HG02840 (cell line): Measurements from ENCODE around the gene OR51I2.

Experiments
- ATAC-seq: cut with Tn5 transposase; IDR thresholded peaks from one replicate; pipeline ENCODE4 v1.9.1; 2021; ENCODE audit warnings: mild to moderate bottlenecking, moderate library complexity, moderate number of reproducible peaks; ENCODE audit not compliant: unreplicated experiment, low FRiP score

Gene OR51I2

GRCh38 chr11:5505363-5506048 is 56.4 kb downstream of the OR51I2 start:
- no peak for ATAC-seq
